H9 (cell line): ENCODE results near the gene NCDN. TPM values are rescaled to one million over a fixed set of nuclear protein-coding genes. Genes with fewer than 3 reads are reported as not detected.

Source experiments
- DNase-seq: peaks from one replicate; pipeline ENCODE4 v3.0.0-alpha.2; 2017
- H2AFZ ChIP-seq: one replicate; pipeline ENCODE4 v1.6.1; 2013; ENCODE audit warnings: mild to moderate bottlenecking, low read length, control low read depth, moderate library complexity
- H2AK5ac ChIP-seq: 2 replicates; pipeline ENCODE4 v1.6.1; 2013; ENCODE audit warnings: low read length, control low read depth, mixed read lengths; ENCODE audit not compliant: insufficient read length
- H2BK120ac ChIP-seq: one replicate; pipeline ENCODE4 v1.6.1; 2013; ENCODE audit warnings: low read depth, mild to moderate bottlenecking, low read length, control low read depth, inconsistent platforms; ENCODE audit not compliant: poor library complexity, severe bottlenecking
- H2BK12ac ChIP-seq: 2 replicates; pipeline ENCODE4 v1.6.1; 2013; ENCODE audit warnings: low read length, control low read depth, mixed read lengths, low read depth; ENCODE audit not compliant: insufficient read length
- H2BK15ac ChIP-seq: 2 replicates; pipeline ENCODE4 v1.6.1; 2013; ENCODE audit warnings: low read depth, low read length, control low read depth
- H2BK20ac ChIP-seq: one replicate; pipeline ENCODE4 v1.6.1; 2013; ENCODE audit warnings: low read depth, mild to moderate bottlenecking, low read length, control low read depth, inconsistent platforms; ENCODE audit not compliant: poor library complexity, severe bottlenecking
- H2BK5ac ChIP-seq: 2 replicates; pipeline ENCODE4 v1.6.1; 2013; ENCODE audit warnings: low read length, control low read depth, mixed read lengths; ENCODE audit not compliant: insufficient read length
- H3K14ac ChIP-seq: 2 replicates; pipeline ENCODE4 v1.6.1; 2013; ENCODE audit warnings: low read length, control low read depth; ENCODE audit not compliant: insufficient read depth
- H3K18ac ChIP-seq: 2 replicates; pipeline ENCODE4 v1.6.1; 2013; ENCODE audit warnings: low read depth, mild to moderate bottlenecking, mixed read lengths, low read length, control low read depth; ENCODE audit not compliant: insufficient read length
- H3K23ac ChIP-seq: 2 replicates; pipeline ENCODE4 v1.6.1; 2013; ENCODE audit warnings: low read length, control low read depth, mixed read lengths, low read depth; ENCODE audit not compliant: insufficient read length
- H3K23me2 ChIP-seq: 2 replicates; pipeline ENCODE4 v1.6.1; 2013; ENCODE audit warnings: low read depth, mild to moderate bottlenecking, mixed read lengths, low read length, control low read depth; ENCODE audit not compliant: insufficient read length, poor library complexity, severe bottlenecking
- H3K27ac ChIP-seq: 2 replicates; pipeline ENCODE4 v1.5.1; 2013; ENCODE audit warnings: low read length, control low read depth, mixed read lengths, low read depth; ENCODE audit not compliant: insufficient read length
- H3K27me3 ChIP-seq: 2 replicates; pipeline ENCODE4 v1.6.1; 2013; ENCODE audit warnings: low read length, control low read depth, inconsistent platforms; ENCODE audit not compliant: insufficient read depth
- H3K4ac ChIP-seq: 2 replicates; pipeline ENCODE4 v1.6.1; 2013; ENCODE audit warnings: low read depth, mild to moderate bottlenecking, control low read depth, inconsistent platforms, low read length, moderate library complexity
- H3K4me1 ChIP-seq: 2 replicates; pipeline ENCODE4 v1.6.1; 2013; ENCODE audit warnings: low read length, control low read depth, inconsistent platforms; ENCODE audit not compliant: insufficient read depth
- H3K4me2 ChIP-seq: 2 replicates; pipeline ENCODE4 v1.6.1; 2013; ENCODE audit warnings: low read length, control low read depth, mixed read lengths; ENCODE audit not compliant: insufficient read length, insufficient read depth
- H3K56ac ChIP-seq: 2 replicates; pipeline ENCODE4 v1.6.1; 2013; ENCODE audit warnings: low read depth, mild to moderate bottlenecking, mixed read lengths, low read length, control low read depth; ENCODE audit not compliant: insufficient read length
- H3K79me1 ChIP-seq: 2 replicates; pipeline ENCODE4 v1.6.1; 2013; ENCODE audit warnings: low read depth, mild to moderate bottlenecking, moderate library complexity, low read length, control low read depth, inconsistent platforms; ENCODE audit not compliant: insufficient read depth, poor library complexity, severe bottlenecking
- H3K79me2 ChIP-seq: 2 replicates; pipeline ENCODE4 v1.6.1; 2013; ENCODE audit warnings: low read length, control low read depth, inconsistent platforms; ENCODE audit not compliant: insufficient read depth
- H3K9ac ChIP-seq: 2 replicates; pipeline ENCODE4 v1.6.1; 2013; ENCODE audit warnings: low read length, control low read depth, mixed read lengths; ENCODE audit not compliant: insufficient read length; ENCODE audit errors: extremely low read depth
- H3K9me3 ChIP-seq: one replicate; pipeline ENCODE4 v1.6.1; 2013; ENCODE audit warnings: low read depth, low read length, inconsistent platforms; ENCODE audit not compliant: control insufficient read depth
- H3T11ph ChIP-seq: one replicate; pipeline ENCODE4 v1.6.1; 2013; ENCODE audit warnings: mild to moderate bottlenecking, low read length, control low read depth, inconsistent platforms
- H4K20me1 ChIP-seq: one replicate; pipeline ENCODE4 v1.6.1; 2013; ENCODE audit not compliant: control insufficient read depth, insufficient read length, insufficient read depth
- H4K5ac ChIP-seq: 2 replicates; pipeline ENCODE4 v1.6.1; 2013; ENCODE audit warnings: low read depth, mild to moderate bottlenecking, mixed read lengths, low read length, control low read depth; ENCODE audit not compliant: insufficient read length
- H4K8ac ChIP-seq: replicated peaks from 2 replicates; pipeline ENCODE4 v1.6.1; 2013; ENCODE audit warnings: low read length, control low read depth, mixed read lengths, low read depth; ENCODE audit not compliant: insufficient read length
- H4K91ac ChIP-seq: 2 replicates; pipeline ENCODE4 v1.6.1; 2013; ENCODE audit warnings: low read depth, mild to moderate bottlenecking, moderate library complexity, mixed read lengths, low read length, control low read depth; ENCODE audit not compliant: insufficient read length
- H3K27ac Mint-ChIP-seq, 3 experiments: 2 replicates in 2 of 3; 3 replicates in 1 of 3; pipeline ENCODE4 v1.8.0; 2020 to 2021; ENCODE audit warnings: mixed read lengths in 3 of 3, mild to moderate bottlenecking in 1 of 3, moderate library complexity in 1 of 3
- H3K27me3 Mint-ChIP-seq: 2 replicates; pipeline ENCODE4 v1.8.0; 2021; ENCODE audit warnings: low read depth, mild to moderate bottlenecking, moderate library complexity, mixed read lengths
- H3K36me3 Mint-ChIP-seq, 3 experiments: 2 replicates in 2 of 3; 3 replicates in 1 of 3; pipeline ENCODE4 v1.8.0; 2020 to 2021; ENCODE audit warnings: low read depth in 3 of 3, mixed read lengths in 3 of 3; ENCODE audit not compliant: insufficient read depth in 1 of 3
- H3K4me1 Mint-ChIP-seq, 2 experiments: 2 replicates each; pipeline ENCODE4 v1.8.0; 2020; ENCODE audit warnings: mixed read lengths in 2 of 2
- H3K4me3 Mint-ChIP-seq, 2 experiments: 2 replicates in 1 of 2; 3 replicates in 1 of 2; pipeline ENCODE4 v1.8.0; 2020 to 2021; ENCODE audit warnings: mild to moderate bottlenecking in 2 of 2, mixed read lengths in 2 of 2, moderate library complexity in 1 of 2
- H3K9me3 Mint-ChIP-seq, 2 experiments: 2 replicates in 1 of 2; 3 replicates in 1 of 2; pipeline ENCODE4 v1.8.0; 2020; ENCODE audit warnings: mild to moderate bottlenecking in 2 of 2, mixed read lengths in 2 of 2, moderate library complexity in 1 of 2
- CTCF ChIP-seq: fragments of 200-600 bp; sonication (generic); conservative IDR thresholded peaks from 3 replicates; pipeline ENCODE4 v1.8.0; 2021; ENCODE audit warnings: antibody characterized with exemption, mild to moderate bottlenecking
- WGBS: extraction: QIAGEN DNeasy Blood & Tissue Kit; methylation state at CpG from one replicate; pipeline ENCODE4 v1.1.7; 2013; ENCODE audit warnings: missing lambda C conversion rate, low lambda C conversion rate, mixed read lengths; ENCODE audit not compliant: insufficient read length; ENCODE audit errors: extremely low coverage; 5-methylcytosine and 5-hydroxymethylcytosine counted together
- total RNA-seq: library from RNA; stranded (reverse); gene quantifications from 2 replicates; pipeline ENCODE4 v1.2.1, GENCODE V29; 2021

The NCDN gene
- total RNA-seq, 1 experiment from 2014 or later = 44.2 TPM

GRCh38 chr1:35569936-35570335 lies 12.3 kb downstream of the NCDN start:
- Histone ChIP-seq H3K23me2 (peaks cover 9% of the 10 kb centered on the region), H3K79me1 (no peaks in the 10 kb centered on the region), H3K56ac (no peak overlapping the region), H2AK5ac (no peak overlapping the region), H2BK12ac (no peak overlapping the region), H3K14ac (no peak overlapping the region), H2BK120ac (no peak overlapping the region), H3K23ac (no peak overlapping the region), H3T11ph (no peak overlapping the region), H3K18ac (no peak overlapping the region), H3K9me3 (no peaks in the 10 kb centered on the region), H4K8ac (no peak overlapping the region), H2AFZ (no peak overlapping the region), H3K4ac (no peak overlapping the region), H3K27ac (no peak overlapping the region), H4K91ac (no peak overlapping the region), H2BK20ac (no peak overlapping the region), H3K4me1 (no peaks in the 10 kb centered on the region), H3K4me2 (no peak overlapping the region), H3K27me3 (peaks cover 42% of the 10 kb centered on the region), H3K79me2 (no peaks in the 10 kb centered on the region), H4K5ac (no peak overlapping the region), H4K20me1 (no peaks in the 10 kb centered on the region), H2BK15ac (no peak overlapping the region), H2BK5ac (no peak overlapping the region), H3K9ac (no peak overlapping the region)
- H3K36me3 Mint-ChIP-seq = peaks cover 4 to 13% (median 10%) of the 10 kb centered on the region in 3 experiments; a peak in 6 of 7 replicates
- peaks cover 66% of the 10 kb centered on the region for H3K27me3 Mint-ChIP-seq
- no CpG with 5 or more reads among the region's 1 CpG for WGBS
- peaks cover 9 to 14% of the 10 kb centered on the region in 2 experiments for H3K4me1 Mint-ChIP-seq
- no peaks in the 10 kb centered on the region; a peak in 1 of 5 replicates for H3K9me3 Mint-ChIP-seq
- no peak for TF ChIP-seq CTCF
- H3K4me3 Mint-ChIP-seq = no peak overlapping the region
- DNase-seq = no peak
- no peak overlapping the region for H3K27ac Mint-ChIP-seq
